MCF 10A (cell line): ENCODE data around the gene BDKRB1. TPM values are rescaled to one million over a fixed set of nuclear protein-coding genes. Genes with fewer than 3 reads are reported as not detected.

Experiments used
- BruUV-seq: library from RNA; stranded (reverse); fragments of 400-500 nt; replicated peaks from 2 replicates; lab custom pipeline; 2021; lab: Mats Ljungman, UMichigan
- CTCF ChIA-PET: fragments of 300-600 bp; sonication (Branson Sonifier 250); formaldehyde crosslinking; extraction: SDS; loops from one replicate; lab custom pipeline; 2021; ENCODE audit warnings: antibody characterized with exemption, inconsistent platforms; lab: Yijun Ruan, JAX
- POLR2A ChIA-PET: fragments of 300-600, 350-650 bp; sonication (Branson Sonifier 250); formaldehyde crosslinking; extraction: SDS; loops from one replicate; lab custom pipeline; 2020; ENCODE audit warnings: antibody characterized with exemption, inconsistent platforms; lab: Yijun Ruan, JAX
- DNase-seq: peaks from one replicate; pipeline ENCODE4 v3.0.0-alpha.2; 2018; ENCODE audit not compliant: unreplicated experiment
- H3K27ac Mint-ChIP-seq: one replicate; pipeline ENCODE4 v1.8.0; 2022; ENCODE audit warnings: mild to moderate bottlenecking, low read depth, mixed read lengths; ENCODE audit not compliant: unreplicated experiment
- H3K27me3 Mint-ChIP-seq: one replicate; pipeline ENCODE4 v1.8.0; 2022; ENCODE audit warnings: mixed read lengths; ENCODE audit not compliant: insufficient read depth, unreplicated experiment
- H3K36me3 Mint-ChIP-seq: one replicate; pipeline ENCODE4 v1.8.0; 2022; ENCODE audit warnings: mild to moderate bottlenecking, moderate library complexity, mixed read lengths; ENCODE audit not compliant: insufficient read depth, unreplicated experiment
- H3K4me1 Mint-ChIP-seq: one replicate; pipeline ENCODE4 v1.8.0; 2022; ENCODE audit warnings: mixed read lengths; ENCODE audit not compliant: insufficient read depth, unreplicated experiment
- H3K4me3 Mint-ChIP-seq: one replicate; pipeline ENCODE4 v1.8.0; 2022; ENCODE audit warnings: mild to moderate bottlenecking, moderate library complexity, mixed read lengths; ENCODE audit not compliant: unreplicated experiment
- H3K9me3 Mint-ChIP-seq: one replicate; pipeline ENCODE4 v1.8.0; 2022; ENCODE audit warnings: mixed read lengths; ENCODE audit not compliant: unreplicated experiment
- intact Hi-C: fragments of 100-400 bp; cut with micrococcal nuclease; formaldehyde crosslinking; loops from 2 replicates; pipeline ENCODE4 v1.14.1; 2022
- total RNA-seq: library from RNA; stranded (reverse); gene quantifications from 2 replicates; pipeline ENCODE4 v1.2.3, GENCODE V29; 2022
- TF ChIP-seq, protein P1 (sequence below): fragments of 200-600 bp; IDR thresholded peaks from one replicate; pipeline ENCODE4 v1.8.0; 2022; ENCODE audit warnings: antibody characterized with exemption, mild to moderate bottlenecking; ENCODE audit not compliant: unreplicated experiment

The BDKRB1 gene
- total RNA-seq, 1 experiment from 2014 or later = 0.51 TPM

DNA sequence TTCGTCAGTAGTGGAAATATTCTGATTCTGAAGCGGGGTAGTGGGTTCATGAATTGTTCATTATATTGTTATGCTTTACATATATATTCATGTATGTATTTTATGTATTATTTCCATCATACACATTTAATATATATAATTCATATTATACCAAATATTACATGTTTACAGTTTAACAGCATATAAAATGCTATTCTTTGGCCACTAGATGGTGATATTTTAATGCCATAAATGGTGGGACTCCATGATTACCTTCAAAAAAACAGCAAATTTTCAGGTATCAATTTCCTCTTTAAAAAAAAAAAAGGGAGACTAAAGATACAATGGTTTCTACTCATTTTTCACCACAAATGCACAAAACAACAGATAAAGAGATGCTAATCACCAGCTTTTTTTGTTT, 41.0 kb downstream of the BDKRB1 start:
- Mint-ChIP-seq H3K36me3 (peaks cover 37% of the 10 kb centered on the region), H3K4me1 (no peaks in the 10 kb centered on the region), H3K4me3 (no peak overlapping the region), H3K27ac (no peak overlapping the region), H3K9me3 (no peaks in the 10 kb centered on the region), H3K27me3 (no peaks in the 10 kb centered on the region)
- ChIA-PET POLR2A (interaction anchor here (0.6 to 2.1 kb wide), 2 partner anchors 10 to 115 kb away, joined by 3 to 5 read pairs; no protein-coding TSS in a partner anchor), CTCF (interaction anchor here (0.6 to 4.2 kb wide), 17 partner anchors 11 to 1150 kb away, joined by 3 to 25 read pairs (median 5); no protein-coding TSS in a partner anchor)
- TF ChIP-seq, protein P1, sequence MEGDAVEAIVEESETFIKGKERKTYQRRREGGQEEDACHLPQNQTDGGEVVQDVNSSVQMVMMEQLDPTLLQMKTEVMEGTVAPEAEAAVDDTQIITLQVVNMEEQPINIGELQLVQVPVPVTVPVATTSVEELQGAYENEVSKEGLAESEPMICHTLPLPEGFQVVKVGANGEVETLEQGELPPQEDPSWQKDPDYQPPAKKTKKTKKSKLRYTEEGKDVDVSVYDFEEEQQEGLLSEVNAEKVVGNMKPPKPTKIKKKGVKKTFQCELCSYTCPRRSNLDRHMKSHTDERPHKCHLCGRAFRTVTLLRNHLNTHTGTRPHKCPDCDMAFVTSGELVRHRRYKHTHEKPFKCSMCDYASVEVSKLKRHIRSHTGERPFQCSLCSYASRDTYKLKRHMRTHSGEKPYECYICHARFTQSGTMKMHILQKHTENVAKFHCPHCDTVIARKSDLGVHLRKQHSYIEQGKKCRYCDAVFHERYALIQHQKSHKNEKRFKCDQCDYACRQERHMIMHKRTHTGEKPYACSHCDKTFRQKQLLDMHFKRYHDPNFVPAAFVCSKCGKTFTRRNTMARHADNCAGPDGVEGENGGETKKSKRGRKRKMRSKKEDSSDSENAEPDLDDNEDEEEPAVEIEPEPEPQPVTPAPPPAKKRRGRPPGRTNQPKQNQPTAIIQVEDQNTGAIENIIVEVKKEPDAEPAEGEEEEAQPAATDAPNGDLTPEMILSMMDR = peak; percentile 45
- intact Hi-C loops = loop anchor here (1.0 kb wide), 1 partner anchor 127 kb away; no protein-coding TSS in a partner anchor
- no TSS peak for BruUV-seq
- peak; percentile 36 for DNase-seq

DNA sequence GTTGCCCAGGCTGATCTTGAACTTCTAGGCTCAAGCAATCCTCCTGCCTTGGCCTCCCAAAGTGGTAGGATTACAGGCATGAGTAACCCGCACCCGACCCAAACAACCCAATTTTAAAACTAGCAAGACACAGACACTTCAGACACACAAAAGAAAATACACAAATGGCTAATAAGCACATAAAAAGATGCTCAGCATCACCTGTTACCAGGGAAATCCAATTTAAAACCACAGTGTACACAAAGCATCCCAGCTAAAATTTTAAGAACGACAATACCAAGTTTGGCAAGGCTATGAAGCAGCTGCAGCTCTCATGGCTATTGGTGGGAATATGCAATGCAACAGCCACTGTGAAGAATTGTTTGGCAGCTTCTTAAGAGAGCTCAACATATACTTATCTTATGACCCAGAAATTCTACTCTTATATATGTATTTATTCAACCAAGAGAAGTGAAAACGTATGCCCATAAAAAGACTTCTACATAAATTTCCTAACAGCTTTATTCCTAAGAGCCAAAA, 42.0 kb downstream of the BDKRB1 start:
- Mint-ChIP-seq H3K27me3 (no peaks in the 10 kb centered on the region), H3K4me3 (no peak overlapping the region), H3K9me3 (no peaks in the 10 kb centered on the region), H3K4me1 (no peaks in the 10 kb centered on the region), H3K27ac (no peak overlapping the region), H3K36me3 (peaks cover 38% of the 10 kb centered on the region)
- BruUV-seq = no TSS peak
- ChIA-PET POLR2A (interaction anchor here (0.9 to 2.1 kb wide), 4 partner anchors 9 to 252 kb away, joined by 3 to 5 read pairs (median 4); no protein-coding TSS in a partner anchor), CTCF (interaction anchor here (0.7 to 4.2 kb wide), 14 partner anchors 10 to 384 kb away, joined by 3 to 25 read pairs (median 5); no protein-coding TSS in a partner anchor)
- intact Hi-C loops = loop anchor here (1.0 kb wide), 1 partner anchor 126 kb away; no protein-coding TSS in a partner anchor
- TF ChIP-seq, protein P1 = no peak
- DNase-seq = no peak

DNA sequence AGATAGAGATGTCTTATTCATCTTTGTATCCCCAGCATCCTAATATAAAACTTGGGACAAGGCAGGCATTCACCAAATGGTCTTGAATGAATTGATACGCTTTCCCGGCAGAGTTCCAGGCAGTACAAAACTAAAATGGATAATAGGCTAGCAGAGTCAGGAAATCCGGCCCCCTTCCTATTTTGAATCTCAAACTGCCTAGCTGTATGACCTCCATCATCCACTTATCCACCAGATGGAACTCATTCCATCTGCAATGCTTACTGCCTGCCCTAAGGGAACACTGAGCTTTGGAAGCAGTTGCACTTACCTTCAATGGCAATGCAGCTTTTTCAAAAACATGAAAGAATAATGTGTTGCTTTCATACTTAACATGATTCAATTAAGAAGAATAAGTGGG, 43.4 kb downstream of the BDKRB1 start:
- Mint-ChIP-seq H3K4me1 (no peaks in the 10 kb centered on the region), H3K36me3 (peaks cover 36% of the 10 kb centered on the region), H3K9me3 (no peaks in the 10 kb centered on the region), H3K27me3 (no peaks in the 10 kb centered on the region), H3K27ac (no peak overlapping the region), H3K4me3 (no peak overlapping the region)
- intact Hi-C loops = no loop called here
- no TSS peak for BruUV-seq
- POLR2A ChIA-PET = interaction anchor here (1.7 kb wide), 1 partner anchor 251 kb away, joined by 3 read pairs; no protein-coding TSS in a partner anchor
- TF ChIP-seq, protein P1 = no peak
- no peak for DNase-seq
- CTCF ChIA-PET = interaction anchor here (2.4 to 4.2 kb wide), 2 partner anchors 122 to 125 kb away, joined by 13 to 25 read pairs; no protein-coding TSS in a partner anchor

DNA sequence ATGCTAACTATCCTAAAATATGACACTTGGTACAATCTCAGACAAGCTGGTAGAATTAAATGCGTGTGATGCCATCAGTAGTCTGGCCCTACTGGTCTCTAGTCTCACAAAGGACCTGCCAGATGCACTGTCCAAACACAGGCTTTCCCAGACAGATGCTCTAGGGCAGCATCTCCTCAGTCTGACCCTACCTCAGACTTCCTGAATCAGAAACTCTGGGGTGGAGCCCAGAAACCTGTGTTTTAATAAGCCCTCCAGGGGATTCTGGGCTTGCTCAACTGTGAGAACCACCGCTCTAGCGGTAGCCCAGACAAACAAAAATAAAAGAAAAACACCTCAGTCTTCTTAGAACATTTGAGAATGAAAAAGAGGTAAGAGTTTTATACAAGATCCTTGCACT, 48.0 kb downstream of the BDKRB1 start:
- Mint-ChIP-seq H3K9me3 (no peaks in the 10 kb centered on the region), H3K27ac (no peak overlapping the region), H3K36me3 (peaks cover 61% of the 10 kb centered on the region), H3K27me3 (no peaks in the 10 kb centered on the region), H3K4me3 (no peak overlapping the region), H3K4me1 (no peaks in the 10 kb centered on the region)
- CTCF ChIA-PET = interaction anchor here (0.5 to 1.7 kb wide), 4 partner anchors 118 to 206 kb away, joined by 4 to 8 read pairs (median 5); no protein-coding TSS in a partner anchor
- intact Hi-C loops = no loop called here
- TF ChIP-seq, protein P1 = no peak
- POLR2A ChIA-PET = interaction anchor here (0.6 kb wide), 1 partner anchor 36 kb away, joined by 4 read pairs; no protein-coding TSS in a partner anchor
- BruUV-seq = no TSS peak
- no peak for DNase-seq
